H1 (cell line): Measurements from ENCODE around the gene CLEC16A. TPM values are rescaled to one million over a fixed set of nuclear protein-coding genes. Genes with fewer than 3 reads are reported as not detected.

Experiments
- CTCF ChIA-PET: fragments of 300-600 bp; sonication (Branson Sonifier 250); formaldehyde crosslinking; loops from one replicate; lab custom pipeline; 2021; ENCODE audit not compliant: partially characterized antibody; lab: Charles Lee
- POLR2A ChIA-PET: fragments of 300-600 bp; sonication (Branson Sonifier 250); formaldehyde crosslinking; loops from one replicate; lab custom pipeline; 2021; ENCODE audit warnings: inconsistent platforms; ENCODE audit not compliant: partially characterized antibody; lab: Charles Lee
- DNase-seq, 2 experiments: peaks; one replicate each; pipeline versions ENCODE4 v3.0.0 to v3.0.0-alpha.2; 2010 to 2022; ENCODE audit warnings: low spot score in 2 of 2, low read depth in 1 of 2, mixed read lengths in 1 of 2
- FAIRE-seq: peaks from 2 replicates; lab custom pipeline; 2011; peaks lifted over from hg19 to GRCh38; lab: Jason Lieb, UNC
- H2AFZ ChIP-seq: 2 replicates; pipeline ENCODE4 v1.8.1; 2012; ENCODE audit warnings: low read length, inconsistent platforms
- H2AK5ac ChIP-seq: 2 replicates; pipeline ENCODE4 v1.6.1; 2013; ENCODE audit warnings: low read depth, low read length
- H2BK120ac ChIP-seq: replicated peaks from 2 replicates; pipeline ENCODE3; 2013; ENCODE audit warnings: low read depth, low read length, inconsistent platforms
- H2BK12ac ChIP-seq: 2 replicates; pipeline ENCODE4 v1.6.1; 2013; ENCODE audit warnings: low read depth, low read length
- H2BK15ac ChIP-seq: 2 replicates; pipeline ENCODE4 v1.6.1; 2013; ENCODE audit warnings: low read length
- H2BK20ac ChIP-seq: 2 replicates; pipeline ENCODE4 v1.6.1; 2013; ENCODE audit warnings: low read length
- H2BK5ac ChIP-seq: 2 replicates; pipeline ENCODE4 v1.6.1; 2013; ENCODE audit warnings: low read depth, low read length
- H3K14ac ChIP-seq: 2 replicates; pipeline ENCODE4 v1.6.1; 2013; ENCODE audit warnings: inconsistent platforms; ENCODE audit not compliant: insufficient read length
- H3K18ac ChIP-seq: 2 replicates; pipeline ENCODE4 v1.6.1; 2013; ENCODE audit warnings: low read length; ENCODE audit errors: extremely low read depth
- H3K23ac ChIP-seq: 2 replicates; pipeline ENCODE4 v1.6.1; 2013; ENCODE audit warnings: inconsistent platforms; ENCODE audit not compliant: insufficient read length
- H3K23me2 ChIP-seq: 2 replicates; pipeline ENCODE4 v1.6.1; 2013; ENCODE audit warnings: low read depth, low read length
- H3K27ac ChIP-seq: 2 replicates; pipeline ENCODE4 v1.6.1; 2011; ENCODE audit warnings: low read depth, low read length, inconsistent platforms
- H3K27me3 ChIP-seq, 4 experiments: replicated peaks in 1 of 4; 1 replicate in 1 of 4; 2 replicates in 3 of 4; pipeline versions ENCODE4 v1.6.1 to v1.8.1; 2011 to 2013; ENCODE audit warnings: low read length in 3 of 4, mild to moderate bottlenecking in 3 of 4, inconsistent platforms in 2 of 4, mixed read lengths in 2 of 4, moderate library complexity in 1 of 4; ENCODE audit not compliant: control insufficient read depth in 3 of 4, insufficient read depth in 3 of 4; ENCODE audit errors: extremely low read depth in 1 of 4
- H3K36me3 ChIP-seq, 4 experiments: 2 replicates each; pipeline versions ENCODE4 v1.6.1 to v1.8.1; 2011 to 2013; ENCODE audit warnings: mild to moderate bottlenecking in 4 of 4, low read length in 3 of 4, moderate library complexity in 2 of 4, control low read depth in 1 of 4, inconsistent platforms in 1 of 4; ENCODE audit not compliant: insufficient read depth in 4 of 4, control insufficient read depth in 2 of 4
- H3K4ac ChIP-seq: replicated peaks from 2 replicates; pipeline ENCODE3; 2013; ENCODE audit warnings: low read length, low read depth, mixed read lengths, inconsistent platforms; ENCODE audit not compliant: insufficient read length
- H3K4me1 ChIP-seq, 4 experiments: replicated peaks in 1 of 4; 1 replicate in 1 of 4; 2 replicates in 3 of 4; pipeline versions ENCODE4 v1.6.1 to v1.8.1; 2011 to 2013; ENCODE audit warnings: low read length in 3 of 4, inconsistent platforms in 2 of 4, mixed read lengths in 1 of 4; ENCODE audit not compliant: insufficient read depth in 4 of 4, control insufficient read depth in 3 of 4
- H3K4me2 ChIP-seq, 2 experiments: 2 replicates each; pipeline versions ENCODE4 v1.6.1 to v1.8.1; 2011 to 2013; ENCODE audit warnings: low read depth in 2 of 2, low read length in 2 of 2, control low read depth in 1 of 2, inconsistent platforms in 1 of 2, mild to moderate bottlenecking in 1 of 2; ENCODE audit not compliant: insufficient read depth in 1 of 2
- H3K4me3 ChIP-seq, 4 experiments: fragments of 200-600, 300-600 bp in 1 of 4; sonication (generic), shearing (Covaris generic), sonication (Bioruptor Twin) in 1 of 4; 2 replicates each; pipeline versions ENCODE4 v1.5.1 to v1.8.1; 2011 to 2016; ENCODE audit warnings: low read length in 4 of 4, low read depth in 3 of 4, control low read depth in 2 of 4, inconsistent platforms in 2 of 4, mild to moderate bottlenecking in 2 of 4, mixed read lengths in 1 of 4, moderate library complexity in 1 of 4; ENCODE audit not compliant: insufficient read depth in 2 of 4; ENCODE audit errors: extremely low read depth in 1 of 4
- H3K56ac ChIP-seq: replicated peaks from 2 replicates; pipeline ENCODE3; 2013; ENCODE audit warnings: low read depth, mild to moderate bottlenecking, mixed read lengths, low read length, inconsistent platforms; ENCODE audit not compliant: insufficient read length
- H3K79me1 ChIP-seq: 2 replicates; pipeline ENCODE4 v1.6.1; 2013; ENCODE audit warnings: low read depth, low read length, control low read depth
- H3K79me2 ChIP-seq, 2 experiments: 2 replicates each; pipeline versions ENCODE4 v1.6.1 to v1.8.1; 2012 to 2013; ENCODE audit warnings: low read length in 2 of 2, mild to moderate bottlenecking in 2 of 2, inconsistent platforms in 1 of 2; ENCODE audit not compliant: insufficient read depth in 2 of 2, control insufficient read depth in 1 of 2
- H3K9ac ChIP-seq, 4 experiments: replicated peaks in 1 of 4; 1 replicate in 1 of 4; 2 replicates in 3 of 4; pipeline versions ENCODE4 v1.6.1 to v1.8.1; 2011 to 2013; ENCODE audit warnings: low read depth in 3 of 4, low read length in 3 of 4, control low read depth in 2 of 4, mild to moderate bottlenecking in 2 of 4, moderate library complexity in 2 of 4, inconsistent platforms in 1 of 4; ENCODE audit errors: extremely low read depth in 1 of 4
- H3K9me3 ChIP-seq, 2 experiments: 2 replicates each; pipeline versions ENCODE4 v1.6.1 to v1.8.1; 2012 to 2013; ENCODE audit warnings: mild to moderate bottlenecking in 2 of 2, moderate library complexity in 2 of 2, control low read depth in 1 of 2, inconsistent platforms in 1 of 2, low read depth in 1 of 2, low read length in 1 of 2, mixed read lengths in 1 of 2; ENCODE audit not compliant: insufficient read depth in 2 of 2
- H4K20me1 ChIP-seq, 2 experiments: replicated peaks in 1 of 2; 2 replicates each; pipeline versions ENCODE3 to v1.8.1; 2011 to 2013; ENCODE audit warnings: inconsistent platforms in 2 of 2, low read length in 2 of 2, mild to moderate bottlenecking in 1 of 2; ENCODE audit not compliant: insufficient read depth in 2 of 2, control insufficient read depth in 1 of 2
- H4K5ac ChIP-seq: 2 replicates; pipeline ENCODE4 v1.6.1; 2013; ENCODE audit warnings: low read length, low read depth, mixed read lengths, inconsistent platforms; ENCODE audit not compliant: insufficient read length
- H4K8ac ChIP-seq: 2 replicates; pipeline ENCODE4 v1.8.0; 2013; ENCODE audit warnings: mild to moderate bottlenecking, moderate library complexity, low read length, inconsistent platforms; ENCODE audit not compliant: insufficient read depth; ENCODE audit errors: extremely low read depth
- H4K91ac ChIP-seq: replicated peaks from 2 replicates; pipeline ENCODE3; 2013; ENCODE audit warnings: low read length, mixed read lengths, inconsistent platforms; ENCODE audit not compliant: insufficient read length
- CBX8 ChIP-seq: fragments of 300-800, 300-1000 bp; sonication (generic); IDR thresholded peaks from 2 replicates; pipeline ENCODE4 v1.7.1; 2016; ENCODE audit warnings: low read depth, low read length, borderline replicate concordance
- FOSL1 ChIP-seq: IDR thresholded peaks from 2 replicates; pipeline ENCODE4 v1.6.1; 2011; ENCODE audit warnings: mild to moderate bottlenecking, low read depth, low read length, moderate library complexity; ENCODE audit not compliant: insufficient read depth
- RFX5 ChIP-seq: IDR thresholded peaks from 2 replicates; pipeline ENCODE4 v1.6.1; 2011; ENCODE audit warnings: low read depth, low read length, improper control_type of control experiment, borderline replicate concordance
- SAP30 ChIP-seq: fragments of 300-600 bp; sonication (generic); IDR thresholded peaks from 2 replicates; pipeline ENCODE4 v1.7.1; 2012; ENCODE audit warnings: low read length, moderate library complexity, mild to moderate bottlenecking, inconsistent platforms; ENCODE audit not compliant: insufficient read depth, insufficient replicate concordance
- WGBS, 2 experiments: shearing (Covaris generic) in 1 of 2; methylation state at CpG; one replicate each; pipeline versions ENCODE4 v1.1.6 to v1.1.7; 2013 to 2015; ENCODE audit warnings: low lambda C conversion rate in 2 of 2, mixed read lengths in 2 of 2, inconsistent platforms in 1 of 2, low coverage in 1 of 2, missing lambda C conversion rate in 1 of 2; ENCODE audit not compliant: insufficient replicate concordance in 2 of 2, insufficient coverage in 1 of 2, insufficient read length in 1 of 2; ENCODE audit errors: extremely low coverage in 1 of 2, missing lambda C conversion rate in 1 of 2; 5-methylcytosine and 5-hydroxymethylcytosine counted together
- polyA plus RNA-seq, 7 experiments: library from polyadenylated mRNA; depleted of rRNA in 3 of 7; stranded (reverse) in 5 of 7; unstranded in 2 of 7; fragments of >200 nt in 5 of 7; fragments of 200-250 nt in 2 of 7; gene quantifications; 1 replicate in 5 of 7; 2 replicates in 1 of 7; 4 replicates in 1 of 7; pipeline versions ENCODE4 v1.2.1 to v1.2.3, GENCODE V29; 2011 to 2013; ENCODE audit warnings: missing spikeins in 2 of 7, mixed read lengths in 2 of 7
- total RNA-seq: library from RNA; stranded (reverse); fragmentation: NEBNext Ultra II Directional; extraction: Animal tissue kit (Norgen Biotek cat#: 25700); gene quantifications from 2 replicates; pipeline ENCODE4 v1.2.1, GENCODE V29; 2021

The CLEC16A gene
- total and polyA plus RNA-seq, 2 of the 8 experiments (the other 6 are each of a cell fraction or from before 2014, with no cell fraction given) = 7.6 to 19.3 TPM

DNA sequence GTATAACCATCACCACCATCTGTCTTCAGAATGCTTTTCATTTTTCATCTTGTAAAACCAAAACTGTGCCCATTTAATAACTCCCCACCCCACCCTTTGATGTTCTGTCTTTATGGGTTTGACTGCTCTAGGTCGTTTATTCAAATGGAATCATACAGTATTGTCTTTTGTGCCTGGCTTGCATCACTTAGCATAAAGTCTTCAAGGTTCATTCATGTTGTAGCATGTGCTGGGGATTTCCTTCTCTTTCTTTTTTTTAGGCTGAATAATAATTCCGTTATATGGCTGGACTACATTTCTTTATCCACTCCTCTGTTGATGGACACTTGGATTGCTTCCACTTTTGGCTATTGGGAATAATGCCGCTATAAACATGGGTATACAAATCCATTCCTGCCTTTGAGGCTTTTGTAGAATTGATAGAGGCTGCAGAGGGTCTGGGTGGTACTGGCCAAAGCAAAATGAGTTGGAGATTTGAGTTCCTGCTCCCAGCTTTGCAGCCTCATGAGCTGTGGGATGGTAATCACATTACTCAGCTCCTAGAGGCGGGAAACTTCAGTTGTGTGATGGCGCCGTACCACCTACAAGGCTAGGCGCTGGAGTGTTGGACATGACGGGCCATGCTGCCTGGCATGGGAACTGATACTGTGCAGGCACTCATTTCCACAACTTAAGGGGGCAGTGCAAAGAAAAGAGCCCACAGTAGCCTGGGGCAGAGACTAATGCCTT is 64.8 kb downstream of the CLEC16A start:
- Histone ChIP-seq H3K79me1 (no peaks in the 10 kb centered on the region), H4K20me1 (peaks cover 0 to 3% of the 10 kb centered on the region in 2 experiments), H3K79me2 (no peaks in the 10 kb centered on the region), H3K9me3 (no peaks in the 10 kb centered on the region), H3K56ac (no peak overlapping the region), H3K18ac (no peak overlapping the region), H3K23ac (no peak overlapping the region), H3K23me2 (peaks cover 2% of the 10 kb centered on the region; the same call in 1 of the 2 replicates), H3K14ac (no peak overlapping the region), H3K27ac (no peak overlapping the region), H2BK5ac (no peak overlapping the region), H3K4ac (no peak overlapping the region), H3K36me3 (no peaks in the 10 kb centered on the region; a peak in 1 of 8 replicates), H2BK20ac (no peak overlapping the region), H3K4me3 (no peak overlapping the region), H2BK15ac (no peak overlapping the region), H4K5ac (no peak overlapping the region), H3K27me3 (no peaks in the 10 kb centered on the region), H4K91ac (no peak overlapping the region), H3K4me2 (no peak overlapping the region), H4K8ac (no peak overlapping the region), H3K9ac (no peak overlapping the region), H2BK12ac (no peak overlapping the region), H2AK5ac (no peak overlapping the region), H2AFZ (no peak overlapping the region), H2BK120ac (no peak overlapping the region), H3K4me1 (no peaks in the 10 kb centered on the region)
- POLR2A ChIA-PET = no interaction called here
- CTCF ChIA-PET = interaction anchor here (0.9 kb wide), 1 partner anchor 363 kb away, joined by 3 read pairs; no protein-coding TSS in a partner anchor
- 85% methylated on average over 8 of the region's 8 CpGs; no CpG with 5 or more reads in 1 of the 2 experiments for WGBS, 2 experiments
- TF ChIP-seq SAP30 (no peak), CBX8 (no peak), FOSL1 (no peak), RFX5 (no peak)
- no peak for DNase-seq
- no peak for FAIRE-seq
